ENCODE data around the gene MUSTN1. TPM values are rescaled to one million over a fixed set of nuclear protein-coding genes. Genes with fewer than 3 reads are reported as not detected.

The MUSTN1 gene
- total and polyA plus RNA-seq, 4 donors = 0.25 to 12.1 (median 3.9) TPM

- no peak for DNase-seq (ENCODE audit: low spot score)
- peak in 1 of 2 donors; percentile 10 for TF ChIP-seq HNF4A (conservative IDR thresholded peaks at IDR 0.05)
- no peak for TF ChIP-seq NR2F2 (IDR thresholded peaks at IDR 0.05)
- Histone ChIP-seq H3K27me3 (ENCODE audit: control insufficient read depth in 4 of 4, insufficient read depth in 4 of 4, low read length in 3 of 4) (no peaks in the 10 kb centered on the region), H3K27ac (ENCODE audit: low read depth in 1 of 2, low read length in 2 of 2) (peak overlapping the region in 1 of 2 donors; percentile 8), H3K4me3 (ENCODE audit: low read depth in 1 of 3, low read length in 3 of 3) (no peak overlapping the region), H3K36me3 (ENCODE audit: control insufficient read depth in 4 of 4, insufficient read depth in 3 of 4, low read depth in 1 of 4, low read length in 3 of 4) (peaks cover 4 to 38% (median 27%) of the 10 kb centered on the region in 4 donors), H3K4me1 (ENCODE audit: control insufficient read depth in 4 of 4, insufficient read depth in 4 of 4, low read length in 3 of 4) (peaks cover 17 to 87% (median 69%) of the 10 kb centered on the region in 4 donors), H3K9ac (ENCODE audit: low read depth in 1 of 2, low read length in 2 of 2) (no peak overlapping the region), H3K9me3 (ENCODE audit: control insufficient read depth in 4 of 4, low read length in 3 of 4) (no peaks in the 10 kb centered on the region)
- 84% methylated on average over 7 of the region's 7 CpGs for WGBS
Measured at GRCh38 chr3:52790337-52790736, 44.5 kb downstream of the MUSTN1 start.

- Histone ChIP-seq H3K27ac (ENCODE audit: low read depth in 1 of 2, low read length in 2 of 2) (peak overlapping the region; percentile 8 to 26), H3K27me3 (ENCODE audit: control insufficient read depth in 4 of 4, insufficient read depth in 4 of 4, low read length in 3 of 4) (no peaks in the 10 kb centered on the region), H3K9me3 (ENCODE audit: control insufficient read depth in 4 of 4, low read length in 3 of 4) (no peaks in the 10 kb centered on the region), H3K4me1 (ENCODE audit: control insufficient read depth in 4 of 4, insufficient read depth in 4 of 4, low read length in 3 of 4) (peaks cover 20 to 93% (median 75%) of the 10 kb centered on the region in 4 donors), H3K9ac (ENCODE audit: low read depth in 1 of 2, low read length in 2 of 2) (no peak overlapping the region), H3K4me3 (ENCODE audit: low read depth in 1 of 3, low read length in 3 of 3) (no peak overlapping the region), H3K36me3 (ENCODE audit: control insufficient read depth in 4 of 4, insufficient read depth in 3 of 4, low read depth in 1 of 4, low read length in 3 of 4) (peaks cover 4 to 42% (median 30%) of the 10 kb centered on the region in 4 donors)
- DNase-seq (ENCODE audit: low spot score) = no peak
- TF ChIP-seq CTCF (IDR thresholded peaks at IDR 0.05; ENCODE audit: low read depth, low read length, missing input control) (no peak), FOXA1 (IDR thresholded peaks at IDR 0.05) (no peak), NR2F2 (IDR thresholded peaks at IDR 0.05) (no peak), GABPA (IDR thresholded peaks at IDR 0.05 in 1 of 2, conservative IDR thresholded peaks at IDR 0.05 in 1 of 2) (no peak), RAD21 (IDR thresholded peaks at IDR 0.05) (no peak), SP1 (IDR thresholded peaks at IDR 0.05) (no peak), HNF4A (conservative IDR thresholded peaks at IDR 0.05) (no peak), ZBTB33 (IDR thresholded peaks at IDR 0.05) (no peak), TAF1 (conservative IDR thresholded peaks at IDR 0.05) (no peak)
- WGBS = 73% methylated on average over 6 of the region's 6 CpGs
Measured at GRCh38 chr3:52789746-52790040, 45.1 kb downstream of the MUSTN1 start.

GRCh38 chr3:52788890-52789745 lies 45.7 kb downstream of the MUSTN1 start:
- H3K36me3 ChIP-seq (ENCODE audit: control insufficient read depth in 4 of 4, insufficient read depth in 3 of 4, low read depth in 1 of 4, low read length in 3 of 4) = peaks cover 7 to 42% (median 31%) of the 10 kb centered on the region in 4 donors
- TF ChIP-seq HNF4A (conservative IDR thresholded peaks at IDR 0.05) (no peak), HNF4G (IDR thresholded peaks at IDR 0.05) (no peak), FOXA2 (IDR thresholded peaks at IDR 0.05) (no peak), JUND (IDR thresholded peaks at IDR 0.05) (no peak), SP1 (IDR thresholded peaks at IDR 0.05) (no peak), ATF3 (IDR thresholded peaks at IDR 0.05) (no peak), GABPA (IDR thresholded peaks at IDR 0.05 in 1 of 2, conservative IDR thresholded peaks at IDR 0.05 in 1 of 2) (no peak), NR2F2 (IDR thresholded peaks at IDR 0.05) (no peak), ZBTB33 (IDR thresholded peaks at IDR 0.05) (no peak), TAF1 (conservative IDR thresholded peaks at IDR 0.05) (no peak)
- 75% methylated on average over 16 of the region's 16 CpGs for WGBS
- H3K4me1 ChIP-seq (ENCODE audit: control insufficient read depth in 4 of 4, insufficient read depth in 4 of 4, low read length in 3 of 4) = peaks cover 20 to 95% (median 78%) of the 10 kb centered on the region in 4 donors
- no peaks in the 10 kb centered on the region for H3K27me3 ChIP-seq (ENCODE audit: control insufficient read depth in 4 of 4, insufficient read depth in 4 of 4, low read length in 3 of 4)
- no peak overlapping the region for H3K9ac ChIP-seq (ENCODE audit: low read depth in 1 of 2, low read length in 2 of 2)
- H3K27ac ChIP-seq (ENCODE audit: low read depth in 1 of 2, low read length in 2 of 2) = peak overlapping the region; percentile 26 to 36
- no peak for DNase-seq (ENCODE audit: low spot score)
- no peaks in the 10 kb centered on the region for H3K9me3 ChIP-seq (ENCODE audit: control insufficient read depth in 4 of 4, low read length in 3 of 4)
- H3K4me3 ChIP-seq (ENCODE audit: low read depth in 1 of 3, low read length in 3 of 3) = no peak overlapping the region

Data from liver (tissue), 9 donors.